Liver (tissue), 9 donors: ENCODE results near the gene PEX14. TPM values are rescaled to one million over a fixed set of nuclear protein-coding genes. Genes with fewer than 3 reads are reported as not detected.

Experiments
- DNase-seq: peaks from one replicate; pipeline ENCODE4 v3.0.0-alpha.2; 2017; ENCODE audit warnings: low spot score
- H3K27ac ChIP-seq, 2 donors: one replicate each; pipeline ENCODE4 v1.7.0; 2013; ENCODE audit warnings: inconsistent platforms in 2 of 2, low read length in 2 of 2, control low read depth in 1 of 2, low read depth in 1 of 2, mild to moderate bottlenecking in 1 of 2
- H3K27me3 ChIP-seq, 4 donors: one replicate each; pipeline versions ENCODE4 v1.6.1 to v1.7.0; 2013; ENCODE audit warnings: low read length in 3 of 4, inconsistent platforms in 1 of 4, mild to moderate bottlenecking in 1 of 4, moderate library complexity in 1 of 4; ENCODE audit not compliant: control insufficient read depth in 4 of 4, insufficient read depth in 4 of 4
- H3K36me3 ChIP-seq, 4 donors: one replicate each; pipeline versions ENCODE4 v1.6.1 to v1.7.0; 2013; ENCODE audit warnings: low read length in 3 of 4, mild to moderate bottlenecking in 3 of 4, low read depth in 1 of 4, moderate library complexity in 1 of 4; ENCODE audit not compliant: control insufficient read depth in 4 of 4, insufficient read depth in 3 of 4
- H3K4me1 ChIP-seq, 4 donors: one replicate each; pipeline versions ENCODE4 v1.6.1 to v1.7.0; 2013; ENCODE audit warnings: low read length in 3 of 4, mild to moderate bottlenecking in 3 of 4, moderate library complexity in 1 of 4; ENCODE audit not compliant: control insufficient read depth in 4 of 4, insufficient read depth in 4 of 4
- H3K4me3 ChIP-seq, 3 donors: one replicate each; pipeline versions ENCODE4 v1.6.1 to v1.7.0; 2013; ENCODE audit warnings: low read length in 3 of 3, control low read depth in 1 of 3, low read depth in 1 of 3, mild to moderate bottlenecking in 1 of 3
- H3K9ac ChIP-seq, 2 donors: one replicate each; pipeline ENCODE4 v1.7.0; 2013; ENCODE audit warnings: low read length in 2 of 2, mild to moderate bottlenecking in 2 of 2, moderate library complexity in 2 of 2, control low read depth in 1 of 2, low read depth in 1 of 2
- H3K9me3 ChIP-seq, 4 donors: one replicate each; pipeline versions ENCODE4 v1.6.1 to v1.7.0; 2013; ENCODE audit warnings: low read length in 3 of 4; ENCODE audit not compliant: control insufficient read depth in 4 of 4
- ATF3 ChIP-seq: IDR thresholded peaks from 2 replicates; pipeline ENCODE4 v1.6.1; 2016; ENCODE audit warnings: antibody characterized with exemption
- FOXA1 ChIP-seq: IDR thresholded peaks from 2 replicates; pipeline ENCODE4 v1.6.1; 2016; ENCODE audit warnings: antibody characterized with exemption
- FOXA2 ChIP-seq: IDR thresholded peaks from 2 replicates; pipeline ENCODE4 v1.6.1; 2016; ENCODE audit warnings: antibody characterized with exemption
- GABPA ChIP-seq, 2 donors: IDR thresholded peaks in 1 of 2; conservative IDR thresholded peaks in 1 of 2; 2 replicates each; pipeline ENCODE4 v1.6.1; 2016; ENCODE audit warnings: antibody characterized with exemption in 2 of 2, mild to moderate bottlenecking in 1 of 2, moderate library complexity in 1 of 2
- HNF4A ChIP-seq, 2 donors: conservative IDR thresholded peaks; 2 replicates each; pipeline ENCODE4 v1.6.1; 2016; ENCODE audit warnings: antibody characterized with exemption in 2 of 2, mild to moderate bottlenecking in 2 of 2
- HNF4G ChIP-seq: IDR thresholded peaks from 2 replicates; pipeline ENCODE4 v1.6.1; 2016; ENCODE audit warnings: antibody characterized with exemption
- MAX ChIP-seq: IDR thresholded peaks from 2 replicates; pipeline ENCODE4 v1.6.1; 2016; ENCODE audit warnings: antibody characterized with exemption
- NR2F2 ChIP-seq: IDR thresholded peaks from 2 replicates; pipeline ENCODE4 v1.6.1; 2016; ENCODE audit warnings: antibody characterized with exemption
- RAD21 ChIP-seq, 2 donors: IDR thresholded peaks; 2 replicates each; pipeline ENCODE4 v1.6.1; 2016; ENCODE audit warnings: antibody characterized with exemption in 2 of 2, mild to moderate bottlenecking in 2 of 2
- RXRA ChIP-seq, 2 donors: IDR thresholded peaks; 2 replicates each; pipeline ENCODE4 v1.6.1; 2017 to 2018; ENCODE audit warnings: antibody characterized with exemption in 2 of 2, mild to moderate bottlenecking in 1 of 2
- SP1 ChIP-seq: IDR thresholded peaks from 2 replicates; pipeline ENCODE4 v1.6.1; 2018; ENCODE audit warnings: antibody characterized with exemption, mild to moderate bottlenecking
- TAF1 ChIP-seq: conservative IDR thresholded peaks from 2 replicates; pipeline ENCODE4 v1.6.1; 2016; ENCODE audit warnings: antibody characterized with exemption, mild to moderate bottlenecking
- YY1 ChIP-seq: IDR thresholded peaks from 2 replicates; pipeline ENCODE4 v1.6.1; 2016; ENCODE audit warnings: antibody characterized with exemption, mild to moderate bottlenecking
- WGBS: extraction: QIAGEN DNeasy Blood & Tissue Kit; methylation state at CpG from one replicate; pipeline ENCODE4 v1.1.7; 2013; 5-methylcytosine and 5-hydroxymethylcytosine counted together
- polyA plus RNA-seq, 2 donors: library from polyadenylated mRNA; stranded (reverse) in 1 of 2; unstranded in 1 of 2; fragments of 200-250 nt in 1 of 2; fragments of >200 nt in 1 of 2; fragmentation: Nextera tagmentation in 1 of 2; extraction: Ambion mirVana in 1 of 2; gene quantifications; one replicate each; pipeline versions ENCODE4 v1.2.1 to v1.2.3, GENCODE V29; 2013 to 2015
- total RNA-seq, 2 donors: library from RNA; depleted of rRNA; stranded (reverse); fragments of >200 nt; gene quantifications; one replicate each; pipeline ENCODE4 v1.2.3, GENCODE V29; 2014
- TF ChIP-seq, protein P1 (sequence below): fragments of 150-350 bp; IDR thresholded peaks from 2 replicates; pipeline ENCODE4 v1.5.1; 2017; ENCODE audit warnings: improper control_type of control experiment, low read depth, low read length; ENCODE audit not compliant: missing input control
- TF ChIP-seq, protein P2 (sequence below): IDR thresholded peaks from 2 replicates; pipeline ENCODE4 v1.6.1; 2016; ENCODE audit warnings: antibody characterized with exemption
- donor health status: healthy.
- donor health status: healthy.
- donor health status: healthy.
- donor health status: healthy.
- donor health status: healthy.

Gene PEX14
- total and polyA plus RNA-seq, 4 donors = 7.1 to 16.1 (median 11.7) TPM

DNA sequence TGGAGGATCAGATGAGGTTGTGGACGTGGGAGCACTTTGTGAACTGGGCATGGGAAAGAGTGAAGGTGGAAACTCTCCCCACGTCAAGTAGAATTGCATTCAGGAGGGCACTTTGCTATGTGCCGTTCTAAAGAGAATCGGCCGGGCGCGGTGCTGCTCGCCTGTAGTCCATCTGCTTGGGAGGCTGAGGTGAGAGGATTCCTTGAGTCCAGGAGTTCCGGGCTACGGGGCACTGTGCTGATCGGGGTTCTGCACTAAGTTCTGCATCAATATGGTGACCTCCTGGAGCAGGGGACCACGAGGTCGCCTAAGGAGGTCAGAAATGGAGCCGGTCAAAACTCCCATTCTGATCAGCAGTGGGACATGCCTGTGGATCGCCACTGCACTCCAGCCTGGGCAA, 141.9 kb downstream of the PEX14 start:
- peaks cover 2 to 6% (median 3%) of the 10 kb centered on the region in 4 donors for H3K36me3 ChIP-seq
- TF ChIP-seq NR2F2 (no peak), FOXA2 (no peak), GABPA (IDR thresholded peaks at IDR 0.05 in 1 of 2, conservative IDR thresholded peaks at IDR 0.05 in 1 of 2) (no peak), SP1 (no peak), FOXA1 (no peak), HNF4A (conservative IDR thresholded peaks at IDR 0.05) (no peak), ATF3 (no peak), RXRA (IDR thresholded peaks at IDR 0.05) (no peak), HNF4G (no peak)
- TF ChIP-seq, protein P1, sequence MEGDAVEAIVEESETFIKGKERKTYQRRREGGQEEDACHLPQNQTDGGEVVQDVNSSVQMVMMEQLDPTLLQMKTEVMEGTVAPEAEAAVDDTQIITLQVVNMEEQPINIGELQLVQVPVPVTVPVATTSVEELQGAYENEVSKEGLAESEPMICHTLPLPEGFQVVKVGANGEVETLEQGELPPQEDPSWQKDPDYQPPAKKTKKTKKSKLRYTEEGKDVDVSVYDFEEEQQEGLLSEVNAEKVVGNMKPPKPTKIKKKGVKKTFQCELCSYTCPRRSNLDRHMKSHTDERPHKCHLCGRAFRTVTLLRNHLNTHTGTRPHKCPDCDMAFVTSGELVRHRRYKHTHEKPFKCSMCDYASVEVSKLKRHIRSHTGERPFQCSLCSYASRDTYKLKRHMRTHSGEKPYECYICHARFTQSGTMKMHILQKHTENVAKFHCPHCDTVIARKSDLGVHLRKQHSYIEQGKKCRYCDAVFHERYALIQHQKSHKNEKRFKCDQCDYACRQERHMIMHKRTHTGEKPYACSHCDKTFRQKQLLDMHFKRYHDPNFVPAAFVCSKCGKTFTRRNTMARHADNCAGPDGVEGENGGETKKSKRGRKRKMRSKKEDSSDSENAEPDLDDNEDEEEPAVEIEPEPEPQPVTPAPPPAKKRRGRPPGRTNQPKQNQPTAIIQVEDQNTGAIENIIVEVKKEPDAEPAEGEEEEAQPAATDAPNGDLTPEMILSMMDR = no peak
- no peaks in the 10 kb centered on the region for H3K4me1 ChIP-seq
- H3K27ac ChIP-seq = no peak overlapping the region
- no peak overlapping the region for H3K9ac ChIP-seq
- H3K27me3 ChIP-seq = no peaks in the 10 kb centered on the region
- no peak overlapping the region for H3K4me3 ChIP-seq
- DNase-seq = no peak
- H3K9me3 ChIP-seq = no peaks in the 10 kb centered on the region
- WGBS = 97% methylated on average over 15 of the region's 15 CpGs

DNA sequence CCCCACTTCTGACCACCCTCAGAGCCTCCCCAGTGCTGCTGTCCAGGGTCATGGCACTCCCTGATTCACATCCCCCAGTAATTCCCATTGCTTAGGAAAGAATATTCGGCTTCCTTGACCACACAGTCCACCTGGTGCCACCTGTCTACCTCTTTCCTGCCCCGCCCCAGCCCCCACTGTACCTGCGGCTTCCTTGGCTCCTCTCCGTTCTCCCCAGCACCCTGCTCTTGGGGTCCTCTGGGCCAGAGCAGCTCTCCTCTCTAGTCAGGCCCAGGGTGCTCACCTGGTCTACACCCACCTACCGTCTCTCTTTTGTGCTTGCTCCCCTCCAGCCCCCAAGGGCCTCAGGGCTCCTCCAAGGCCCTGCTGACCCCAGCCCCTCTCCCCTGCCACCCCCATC, 142.6 kb downstream of the PEX14 start:
- 97% methylated on average over 5 of the region's 5 CpGs for WGBS
- H3K4me3 ChIP-seq = no peak overlapping the region
- no peak for TF ChIP-seq RAD21 (IDR thresholded peaks at IDR 0.05)
- TF ChIP-seq, protein P1 = no peak
- no peak for TF ChIP-seq GABPA (IDR thresholded peaks at IDR 0.05 in 1 of 2, conservative IDR thresholded peaks at IDR 0.05 in 1 of 2)
- TF ChIP-seq NR2F2 = no peak
- no peaks in the 10 kb centered on the region for H3K4me1 ChIP-seq
- H3K36me3 ChIP-seq = peaks cover 2 to 7% (median 4%) of the 10 kb centered on the region in 4 donors
- DNase-seq = no peak
- no peak overlapping the region for H3K27ac ChIP-seq
- H3K9me3 ChIP-seq = no peaks in the 10 kb centered on the region
- H3K27me3 ChIP-seq = no peaks in the 10 kb centered on the region
- no peak overlapping the region for H3K9ac ChIP-seq

GRCh38 chr1:10617931-10618885, 143.5 kb downstream of the PEX14 start:
- Histone ChIP-seq H3K27ac (no peak overlapping the region), H3K27me3 (no peaks in the 10 kb centered on the region), H3K36me3 (peaks cover 2 to 10% (median 7%) of the 10 kb centered on the region in 4 donors), H3K9ac (no peak overlapping the region), H3K4me1 (no peaks in the 10 kb centered on the region), H3K9me3 (no peaks in the 10 kb centered on the region), H3K4me3 (no peak overlapping the region)
- WGBS = 98% methylated on average over 23 of the region's 23 CpGs
- TF ChIP-seq YY1 = no peak
- TF ChIP-seq TAF1 = no peak
- TF ChIP-seq RAD21 (IDR thresholded peaks at IDR 0.05) = no peak
- no peak for TF ChIP-seq HNF4G
- TF ChIP-seq NR2F2 = no peak
- TF ChIP-seq, protein P2, sequence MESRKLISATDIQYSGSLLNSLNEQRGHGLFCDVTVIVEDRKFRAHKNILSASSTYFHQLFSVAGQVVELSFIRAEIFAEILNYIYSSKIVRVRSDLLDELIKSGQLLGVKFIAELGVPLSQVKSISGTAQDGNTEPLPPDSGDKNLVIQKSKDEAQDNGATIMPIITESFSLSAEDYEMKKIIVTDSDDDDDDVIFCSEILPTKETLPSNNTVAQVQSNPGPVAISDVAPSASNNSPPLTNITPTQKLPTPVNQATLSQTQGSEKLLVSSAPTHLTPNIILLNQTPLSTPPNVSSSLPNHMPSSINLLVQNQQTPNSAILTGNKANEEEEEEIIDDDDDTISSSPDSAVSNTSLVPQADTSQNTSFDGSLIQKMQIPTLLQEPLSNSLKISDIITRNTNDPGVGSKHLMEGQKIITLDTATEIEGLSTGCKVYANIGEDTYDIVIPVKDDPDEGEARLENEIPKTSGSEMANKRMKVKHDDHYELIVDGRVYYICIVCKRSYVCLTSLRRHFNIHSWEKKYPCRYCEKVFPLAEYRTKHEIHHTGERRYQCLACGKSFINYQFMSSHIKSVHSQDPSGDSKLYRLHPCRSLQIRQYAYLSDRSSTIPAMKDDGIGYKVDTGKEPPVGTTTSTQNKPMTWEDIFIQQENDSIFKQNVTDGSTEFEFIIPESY = no peak
- TF ChIP-seq HNF4A (conservative IDR thresholded peaks at IDR 0.05) = no peak
- TF ChIP-seq MAX = no peak
- no peak for DNase-seq
